GM13977 (cell line): ENCODE results near the gene C11orf68.
"Not testable (repeated sequence)": the region's sequence is repeated elsewhere in the genome, so short reads cannot be mapped to it uniquely, and the experiment has no call there.

Experiments used
- DNase-seq: peaks from one replicate; pipeline ENCODE4 v3.0.0; 2012; ENCODE audit warnings: low spot score
- CTCF ChIP-seq: IDR thresholded peaks from 2 replicates; pipeline ENCODE4 v1.5.1; 2012; ENCODE audit warnings: mild to moderate bottlenecking, control low read depth; ENCODE audit not compliant: insufficient read depth; ENCODE audit errors: extremely low read depth, missing control alignments
- in situ Hi-C: fragments of 300-500 bp; cut with MboI; formaldehyde crosslinking; loops from one replicate; pipeline ENCODE4 v1.12.0; 2022; ENCODE audit warnings: low sequenced_read_pairs, low pct_unique_long_range_greater_than_20kb, mixed read lengths, inconsistent platforms; ENCODE audit not compliant: unreplicated experiment

The C11orf68 gene

DNA sequence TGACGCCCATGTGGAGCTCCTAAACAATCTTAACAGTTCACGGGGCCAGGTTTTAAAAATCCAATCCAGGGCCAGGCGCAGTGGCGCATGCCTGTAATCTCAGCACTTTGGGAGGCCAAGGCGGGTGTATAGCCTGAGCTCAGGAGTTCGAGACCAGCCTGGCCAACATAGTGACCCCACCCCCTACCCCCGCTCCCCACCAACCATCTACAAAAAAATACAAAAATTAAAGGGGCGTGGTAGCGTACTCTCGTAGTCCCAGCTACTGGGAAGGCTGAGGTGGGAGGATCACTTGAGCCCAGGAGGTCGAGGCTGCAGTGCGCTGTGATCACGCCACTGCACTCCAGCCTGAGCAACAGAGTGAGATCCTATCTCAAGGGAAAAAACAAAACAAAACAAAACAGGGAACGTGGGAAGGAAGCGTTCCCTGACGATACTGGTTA, 42.0 kb upstream of the C11orf68 start:
- no peak for TF ChIP-seq CTCF
- in situ Hi-C loops, result no loop called here
- DNase-seq, result no peak

DNA sequence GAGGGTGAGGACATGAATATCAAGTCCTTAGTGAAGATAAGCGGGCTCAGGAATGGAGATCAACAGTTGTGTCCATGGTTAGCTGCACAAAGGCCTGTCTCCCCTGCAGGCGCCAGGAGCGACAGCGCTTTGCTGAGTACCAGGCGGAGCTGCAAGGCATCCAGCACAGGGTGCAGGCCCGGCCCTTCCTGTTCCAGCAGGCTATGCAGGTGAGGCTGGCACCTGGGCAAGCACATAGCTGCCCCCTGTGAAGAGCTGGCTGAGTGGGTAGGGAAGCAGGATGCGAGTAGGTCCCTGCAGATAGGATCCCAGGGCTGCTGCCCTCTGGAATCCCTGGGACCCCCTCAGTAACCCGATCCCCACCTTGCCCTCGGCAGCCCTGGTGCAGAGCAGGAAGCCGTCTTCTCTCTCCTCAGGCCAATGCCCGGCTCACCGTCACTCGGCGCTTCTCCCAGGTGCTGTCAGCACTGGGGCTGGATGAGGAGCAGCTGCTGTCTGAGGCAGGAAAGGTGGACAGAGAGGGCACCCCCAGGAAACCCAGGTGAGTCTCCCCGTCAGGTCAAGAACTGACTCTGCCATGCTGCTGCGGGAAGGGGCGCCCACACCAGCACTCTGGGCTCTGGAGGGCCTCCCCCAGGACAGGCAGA, 40.0 kb upstream of the C11orf68 start:
- in situ Hi-C loops, result no loop called here
- no peak for DNase-seq
- no peak for TF ChIP-seq CTCF

DNA sequence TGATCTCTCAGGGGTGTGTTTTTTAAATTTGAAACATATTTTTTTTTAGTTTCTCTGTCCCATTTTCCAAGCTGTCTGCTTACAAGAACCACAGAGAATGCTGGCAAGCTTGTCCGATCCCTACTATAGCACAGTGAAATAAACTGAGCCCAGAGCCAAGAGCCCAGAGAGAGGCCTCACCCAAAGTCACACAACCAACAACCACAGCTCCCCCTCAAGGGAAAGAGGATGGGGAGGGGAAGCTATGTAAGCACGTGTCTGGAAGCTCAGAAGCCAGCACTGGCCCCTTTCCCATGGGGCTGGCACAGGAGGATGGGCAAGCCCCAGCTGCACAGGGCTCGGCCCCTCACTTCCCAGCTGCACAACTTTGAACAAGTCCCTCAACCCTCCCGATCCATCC, 39.4 kb upstream of the C11orf68 start:
- TF ChIP-seq CTCF, result no peak
- DNase-seq, result no peak
- in situ Hi-C loops, result no loop called here

GRCh38 chr11:65954771-65955170, 35.9 kb upstream of the C11orf68 start:
- TF ChIP-seq CTCF, result no peak
- in situ Hi-C loops, result no loop called here
- DNase-seq, result no peak

DNA sequence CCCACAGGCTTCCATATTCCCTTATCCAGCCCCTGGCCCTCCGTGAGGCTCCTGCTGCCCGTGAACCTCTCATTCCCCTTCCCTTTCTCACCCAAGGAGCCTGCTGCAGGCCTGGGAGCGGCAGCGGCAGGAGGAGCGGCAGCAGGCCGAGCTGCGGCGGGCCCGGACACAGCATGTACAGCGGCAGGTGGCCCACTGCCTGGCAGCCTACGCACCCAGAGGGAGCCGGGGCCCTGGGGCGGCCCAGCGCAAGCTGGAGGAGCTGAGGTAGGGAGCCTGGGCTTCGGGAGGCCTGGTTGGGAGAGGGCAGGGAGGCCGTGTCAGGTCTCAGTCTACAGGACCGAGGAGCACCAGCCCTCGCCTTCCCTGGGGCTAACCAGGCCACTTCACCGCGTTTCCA, 34.6 kb upstream of the C11orf68 start:
- DNase-seq, result no peak

DNA sequence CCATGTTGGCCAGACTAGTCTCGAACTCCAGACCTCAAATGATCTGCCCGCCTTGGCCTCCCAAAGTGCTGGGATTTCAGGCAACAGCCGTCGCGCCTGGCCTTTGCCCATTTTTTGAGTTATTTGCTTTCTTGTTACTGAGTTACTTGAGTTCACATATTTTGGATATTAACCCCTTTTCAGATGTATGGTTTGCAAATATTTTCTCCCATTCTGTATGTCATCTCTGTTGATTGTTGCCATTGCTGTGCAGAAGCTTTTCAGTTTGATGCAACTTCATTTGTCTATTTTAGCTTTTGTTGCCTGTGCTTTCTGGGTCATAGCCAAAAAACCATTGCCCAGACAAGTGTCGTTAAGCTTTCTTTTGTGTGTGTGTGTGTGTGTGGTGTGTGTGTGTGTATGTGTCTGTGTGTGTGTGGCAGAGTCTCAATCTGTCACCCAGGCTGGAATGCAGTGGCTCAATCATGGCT, 33.2 kb upstream of the C11orf68 start:
- in situ Hi-C loops, result no loop called here
- TF ChIP-seq CTCF, result no peak
- no peak for DNase-seq

More for the DNA sequence above, 34.6 kb upstream of the C11orf68 start:
- in situ Hi-C loops, result no loop called here
- TF ChIP-seq CTCF, result no peak

- DNase-seq, in situ Hi-C loops: not testable (repeated sequence)
Observed at GRCh38 chr11:65951641-65952040, 32.8 kb upstream of the C11orf68 start.

DNA sequence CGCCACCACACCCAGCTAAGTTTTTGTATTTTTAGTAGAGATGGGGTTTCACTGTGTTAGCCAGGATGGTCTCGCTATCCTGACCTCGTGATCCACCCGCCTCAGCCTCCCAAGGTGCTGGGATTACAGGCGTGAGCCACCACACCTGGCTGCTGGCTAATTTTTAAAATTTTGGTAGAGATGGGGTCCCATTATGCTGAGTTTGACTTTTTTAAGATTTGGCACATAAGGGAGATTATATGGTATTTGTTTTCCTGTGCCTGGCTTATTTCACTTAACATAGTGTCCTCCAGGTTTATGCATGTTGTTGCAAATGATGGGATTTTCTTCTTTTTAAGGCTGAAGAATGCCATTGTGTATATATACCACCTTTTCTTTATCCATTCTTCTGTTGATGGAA, 31.8 kb upstream of the C11orf68 start:
- DNase-seq, in situ Hi-C loops: not testable (repeated sequence)
